ENCODE data around the gene BANF1.

Gene BANF1

GRCh38 chr11:65981972-65982823 is 20.1 kb upstream of the BANF1 start:
- no peak overlapping the region for H3K23ac ChIP-seq (ENCODE audit: low read length)
- H3K79me1 ChIP-seq (ENCODE audit: low read length): no peaks in the 10 kb centered on the region
- no peak for DNase-seq
- H2BK15ac ChIP-seq (replicated peaks; ENCODE audit: low read depth): no peak overlapping the region
- H4K8ac ChIP-seq (ENCODE audit: low read depth, low read length): no peak overlapping the region
- no peak overlapping the region for H4K5ac ChIP-seq (ENCODE audit: low read length)
- H3K4ac ChIP-seq (ENCODE audit: low read depth, low read length): no peak overlapping the region
- H3K4me1 ChIP-seq (ENCODE audit: control insufficient read depth, low read depth, low read length): no peaks in the 10 kb centered on the region
- H3K79me2 ChIP-seq (ENCODE audit: control insufficient read depth, insufficient read depth, low read length): no peaks in the 10 kb centered on the region
- no peak overlapping the region for H3K56ac ChIP-seq (ENCODE audit: low read length)
- no peak overlapping the region for H3K9ac ChIP-seq (ENCODE audit: low read length)
- H3K36me3 ChIP-seq (ENCODE audit: control insufficient read depth, insufficient read depth, low read length): no peaks in the 10 kb centered on the region
- no peak overlapping the region for H2AK5ac ChIP-seq (ENCODE audit: low read length)
- H3K27me3 ChIP-seq (ENCODE audit: insufficient read depth, low read length, poor library complexity): no peaks in the 10 kb centered on the region
- no peak overlapping the region for H2BK120ac ChIP-seq (ENCODE audit: low read depth, low read length)
- no CpG with 5 or more reads among the region's 16 CpGs for WGBS (ENCODE audit: extremely low coverage, insufficient coverage, low lambda C conversion rate)
- H2BK5ac ChIP-seq (ENCODE audit: low read length): no peak overlapping the region
- H3K4me2 ChIP-seq (ENCODE audit: low read length): no peak overlapping the region
- H3K4me3 ChIP-seq (ENCODE audit: low read length): no peak overlapping the region
- no peak overlapping the region for H3K27ac ChIP-seq (ENCODE audit: low read depth, low read length)
- H3K18ac ChIP-seq (ENCODE audit: low read length): no peak overlapping the region

DNA sequence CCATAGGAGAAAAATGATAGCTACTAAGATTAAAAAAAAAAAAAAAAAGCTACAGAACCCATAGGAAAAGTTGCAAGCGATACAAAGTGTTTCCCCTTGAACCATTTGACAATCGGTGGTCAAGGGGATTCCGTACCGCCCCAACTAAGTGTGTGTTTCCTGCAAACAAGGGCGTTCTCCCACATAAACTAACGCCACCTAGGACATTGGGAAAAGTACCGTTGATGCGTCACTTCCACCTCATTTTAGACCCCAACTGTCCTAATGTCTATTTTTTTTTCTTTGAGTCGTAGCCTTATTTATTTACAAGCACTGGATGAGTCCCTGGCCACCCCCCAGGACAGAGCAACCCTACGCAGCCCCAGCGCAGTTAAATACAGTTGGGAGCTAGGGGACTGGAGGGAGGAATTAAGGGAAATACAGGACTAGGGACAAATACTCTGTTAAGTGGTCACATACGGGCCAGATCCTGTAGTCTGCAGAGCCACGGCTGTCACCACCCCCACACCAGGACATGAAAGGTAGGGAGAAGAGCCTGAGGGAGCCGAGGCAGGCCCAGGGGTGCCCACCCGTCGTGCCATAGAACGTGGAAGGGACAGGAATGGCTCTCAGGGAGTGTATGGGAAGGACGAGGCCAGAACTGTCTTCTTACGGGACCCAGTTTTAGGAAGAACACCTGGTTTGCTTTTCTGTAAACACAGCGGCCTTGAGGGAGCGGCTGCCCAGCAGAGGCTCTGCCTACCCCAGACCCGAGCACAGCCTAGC is 19.3 kb upstream of the BANF1 start:
- Histone ChIP-seq H3K4me1 (ENCODE audit: control insufficient read depth, low read depth, low read length) (no peaks in the 10 kb centered on the region), H3K79me1 (ENCODE audit: low read length) (no peaks in the 10 kb centered on the region), H4K8ac (ENCODE audit: low read depth, low read length) (no peak overlapping the region), H3K4ac (ENCODE audit: low read depth, low read length) (no peak overlapping the region), H3K18ac (ENCODE audit: low read length) (no peak overlapping the region), H3K79me2 (ENCODE audit: control insufficient read depth, insufficient read depth, low read length) (no peaks in the 10 kb centered on the region), H4K5ac (ENCODE audit: low read length) (no peak overlapping the region), H3K23ac (ENCODE audit: low read length) (no peak overlapping the region), H3K4me3 (ENCODE audit: low read length) (no peak overlapping the region), H3K27me3 (ENCODE audit: insufficient read depth, low read length, poor library complexity) (no peaks in the 10 kb centered on the region), H3K9ac (ENCODE audit: low read length) (no peak overlapping the region), H3K36me3 (ENCODE audit: control insufficient read depth, insufficient read depth, low read length) (no peaks in the 10 kb centered on the region), H2AK5ac (ENCODE audit: low read length) (no peak overlapping the region), H2BK5ac (ENCODE audit: low read length) (no peak overlapping the region), H2BK120ac (ENCODE audit: low read depth, low read length) (no peak overlapping the region), H2BK15ac (replicated peaks; ENCODE audit: low read depth) (no peak overlapping the region), H3K27ac (ENCODE audit: low read depth, low read length) (no peak overlapping the region), H3K56ac (ENCODE audit: low read length) (no peak overlapping the region), H3K4me2 (ENCODE audit: low read length) (no peak overlapping the region)
- DNase-seq: no peak
- WGBS (ENCODE audit: extremely low coverage, insufficient coverage, low lambda C conversion rate): no CpG with 5 or more reads among the region's 22 CpGs

GRCh38 chr11:65983589-65983987 is 18.7 kb upstream of the BANF1 start:
- Histone ChIP-seq H3K4me3 (ENCODE audit: low read length) (no peak overlapping the region), H3K79me2 (ENCODE audit: control insufficient read depth, insufficient read depth, low read length) (no peaks in the 10 kb centered on the region), H3K4me1 (ENCODE audit: control insufficient read depth, low read depth, low read length) (no peaks in the 10 kb centered on the region), H3K56ac (ENCODE audit: low read length) (no peak overlapping the region), H3K79me1 (ENCODE audit: low read length) (no peaks in the 10 kb centered on the region), H3K9ac (ENCODE audit: low read length) (no peak overlapping the region), H2BK120ac (ENCODE audit: low read depth, low read length) (no peak overlapping the region), H3K27ac (ENCODE audit: low read depth, low read length) (no peak overlapping the region), H4K8ac (ENCODE audit: low read depth, low read length) (no peak overlapping the region), H3K36me3 (ENCODE audit: control insufficient read depth, insufficient read depth, low read length) (no peaks in the 10 kb centered on the region), H3K4me2 (ENCODE audit: low read length) (no peak overlapping the region), H3K23ac (ENCODE audit: low read length) (no peak overlapping the region), H2BK5ac (ENCODE audit: low read length) (no peak overlapping the region), H3K27me3 (ENCODE audit: insufficient read depth, low read length, poor library complexity) (no peaks in the 10 kb centered on the region), H2AK5ac (ENCODE audit: low read length) (no peak overlapping the region), H2BK15ac (replicated peaks; ENCODE audit: low read depth) (no peak overlapping the region), H3K4ac (ENCODE audit: low read depth, low read length) (no peak overlapping the region), H4K5ac (ENCODE audit: low read length) (no peak overlapping the region), H3K18ac (ENCODE audit: low read length) (no peak overlapping the region)
- no CpG with 5 or more reads among the region's 5 CpGs for WGBS (ENCODE audit: extremely low coverage, insufficient coverage, low lambda C conversion rate)
- no peak for DNase-seq

DNA sequence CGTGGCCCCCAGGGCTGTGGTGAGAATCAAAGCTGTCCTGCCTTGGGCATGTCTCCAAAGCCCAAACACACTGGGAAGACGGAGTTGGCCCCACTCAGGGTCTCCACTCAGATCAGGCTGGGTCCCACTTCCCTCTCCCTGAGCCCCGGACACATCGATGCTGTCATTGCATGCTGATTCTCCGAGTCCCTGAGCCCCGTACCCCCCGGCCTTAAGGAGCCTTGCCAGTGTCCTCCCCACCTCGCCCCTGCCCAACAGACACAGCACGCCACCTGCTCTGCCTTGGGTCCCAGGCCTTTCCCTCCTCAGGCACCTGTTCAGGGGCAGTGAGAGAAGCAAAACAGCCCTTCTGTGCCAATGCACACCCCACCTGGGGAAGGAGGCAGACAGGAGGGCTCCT is 15.0 kb upstream of the BANF1 start:
- Histone ChIP-seq H2BK15ac (replicated peaks; ENCODE audit: low read depth) (no peak overlapping the region), H3K27me3 (ENCODE audit: insufficient read depth, low read length, poor library complexity) (no peaks in the 10 kb centered on the region), H3K56ac (ENCODE audit: low read length) (no peak overlapping the region), H3K18ac (ENCODE audit: low read length) (no peak overlapping the region), H3K9ac (ENCODE audit: low read length) (no peak overlapping the region), H3K4me1 (ENCODE audit: control insufficient read depth, low read depth, low read length) (no peaks in the 10 kb centered on the region), H3K4me3 (ENCODE audit: low read length) (no peak overlapping the region), H2AK5ac (ENCODE audit: low read length) (no peak overlapping the region), H3K4me2 (ENCODE audit: low read length) (no peak overlapping the region), H4K5ac (ENCODE audit: low read length) (no peak overlapping the region), H4K8ac (ENCODE audit: low read depth, low read length) (no peak overlapping the region), H3K27ac (ENCODE audit: low read depth, low read length) (no peak overlapping the region), H2BK5ac (ENCODE audit: low read length) (no peak overlapping the region), H3K36me3 (ENCODE audit: control insufficient read depth, insufficient read depth, low read length) (no peaks in the 10 kb centered on the region), H3K4ac (ENCODE audit: low read depth, low read length) (no peak overlapping the region), H3K79me2 (ENCODE audit: control insufficient read depth, insufficient read depth, low read length) (no peaks in the 10 kb centered on the region), H3K79me1 (ENCODE audit: low read length) (no peaks in the 10 kb centered on the region), H2BK120ac (ENCODE audit: low read depth, low read length) (no peak overlapping the region), H3K23ac (ENCODE audit: low read length) (no peak overlapping the region)
- no CpG with 5 or more reads among the region's 9 CpGs for WGBS (ENCODE audit: extremely low coverage, insufficient coverage, low lambda C conversion rate)
- no peak for DNase-seq

- H3K27me3 ChIP-seq (ENCODE audit: insufficient read depth, low read length, poor library complexity): no peaks in the 10 kb centered on the region
- DNase-seq: peak; percentile 97
Observed at GRCh38 chr11:65988791-65989592, 13.3 kb upstream of the BANF1 start.

More at GRCh38 chr11:65988791-65989592, 13.3 kb upstream of the BANF1 start:
- Histone ChIP-seq H3K9ac (ENCODE audit: low read length) (no peak overlapping the region), H3K56ac (ENCODE audit: low read length) (no peak overlapping the region), H4K5ac (ENCODE audit: low read length) (no peak overlapping the region), H2BK15ac (replicated peaks; ENCODE audit: low read depth) (no peak overlapping the region), H3K27ac (ENCODE audit: low read depth, low read length) (no peak overlapping the region), H3K18ac (ENCODE audit: low read length) (no peak overlapping the region), H3K4me1 (ENCODE audit: control insufficient read depth, low read depth, low read length) (no peaks in the 10 kb centered on the region), H3K23ac (ENCODE audit: low read length) (no peak overlapping the region), H2BK5ac (ENCODE audit: low read length) (no peak overlapping the region), H2BK120ac (ENCODE audit: low read depth, low read length) (no peak overlapping the region), H4K8ac (ENCODE audit: low read depth, low read length) (peak overlapping the region; percentile 39), H2AK5ac (ENCODE audit: low read length) (no peak overlapping the region), H3K36me3 (ENCODE audit: control insufficient read depth, insufficient read depth, low read length) (no peaks in the 10 kb centered on the region), H3K4me3 (ENCODE audit: low read length) (no peak overlapping the region), H3K79me1 (ENCODE audit: low read length) (no peaks in the 10 kb centered on the region), H3K4me2 (ENCODE audit: low read length) (no peak overlapping the region), H3K4ac (ENCODE audit: low read depth, low read length) (no peak overlapping the region), H3K79me2 (ENCODE audit: control insufficient read depth, insufficient read depth, low read length) (no peaks in the 10 kb centered on the region)
- no CpG with 5 or more reads among the region's 10 CpGs for WGBS (ENCODE audit: extremely low coverage, insufficient coverage, low lambda C conversion rate)
